H1 (cell line): Measurements from ENCODE around the gene RAB44. TPM values are rescaled to one million over a fixed set of nuclear protein-coding genes. Genes with fewer than 3 reads are reported as not detected.

ENCODE experiments used
- CTCF ChIA-PET: fragments of 300-600 bp; sonication (Branson Sonifier 250); formaldehyde crosslinking; loops from one replicate; lab custom pipeline; 2021; ENCODE audit not compliant: partially characterized antibody; lab: Charles Lee
- POLR2A ChIA-PET: fragments of 300-600 bp; sonication (Branson Sonifier 250); formaldehyde crosslinking; loops from one replicate; lab custom pipeline; 2021; ENCODE audit warnings: inconsistent platforms; ENCODE audit not compliant: partially characterized antibody; lab: Charles Lee
- DNase-seq, 2 experiments: peaks; one replicate each; pipeline versions ENCODE4 v3.0.0 to v3.0.0-alpha.2; 2010 to 2022; ENCODE audit warnings: low spot score in 2 of 2, low read depth in 1 of 2, mixed read lengths in 1 of 2
- FAIRE-seq: peaks from 2 replicates; lab custom pipeline; 2011; peaks lifted over from hg19 to GRCh38; lab: Jason Lieb, UNC
- H2AFZ ChIP-seq: 2 replicates; pipeline ENCODE4 v1.8.1; 2012; ENCODE audit warnings: low read length, inconsistent platforms
- H2AK5ac ChIP-seq: 2 replicates; pipeline ENCODE4 v1.6.1; 2013; ENCODE audit warnings: low read depth, low read length
- H2BK120ac ChIP-seq: replicated peaks from 2 replicates; pipeline ENCODE3; 2013; ENCODE audit warnings: low read depth, low read length, inconsistent platforms
- H2BK12ac ChIP-seq: 2 replicates; pipeline ENCODE4 v1.6.1; 2013; ENCODE audit warnings: low read depth, low read length
- H2BK15ac ChIP-seq: 2 replicates; pipeline ENCODE4 v1.6.1; 2013; ENCODE audit warnings: low read length
- H2BK20ac ChIP-seq: 2 replicates; pipeline ENCODE4 v1.6.1; 2013; ENCODE audit warnings: low read length
- H2BK5ac ChIP-seq: 2 replicates; pipeline ENCODE4 v1.6.1; 2013; ENCODE audit warnings: low read depth, low read length
- H3K14ac ChIP-seq: 2 replicates; pipeline ENCODE4 v1.6.1; 2013; ENCODE audit warnings: inconsistent platforms; ENCODE audit not compliant: insufficient read length
- H3K18ac ChIP-seq: 2 replicates; pipeline ENCODE4 v1.6.1; 2013; ENCODE audit warnings: low read length; ENCODE audit errors: extremely low read depth
- H3K23ac ChIP-seq: 2 replicates; pipeline ENCODE4 v1.6.1; 2013; ENCODE audit warnings: inconsistent platforms; ENCODE audit not compliant: insufficient read length
- H3K23me2 ChIP-seq: 2 replicates; pipeline ENCODE4 v1.6.1; 2013; ENCODE audit warnings: low read depth, low read length
- H3K27ac ChIP-seq: 2 replicates; pipeline ENCODE4 v1.6.1; 2011; ENCODE audit warnings: low read depth, low read length, inconsistent platforms
- H3K27me3 ChIP-seq, 4 experiments: replicated peaks in 1 of 4; 1 replicate in 1 of 4; 2 replicates in 3 of 4; pipeline versions ENCODE4 v1.6.1 to v1.8.1; 2011 to 2013; ENCODE audit warnings: low read length in 3 of 4, mild to moderate bottlenecking in 3 of 4, inconsistent platforms in 2 of 4, mixed read lengths in 2 of 4, moderate library complexity in 1 of 4; ENCODE audit not compliant: control insufficient read depth in 3 of 4, insufficient read depth in 3 of 4; ENCODE audit errors: extremely low read depth in 1 of 4
- H3K36me3 ChIP-seq, 4 experiments: 2 replicates each; pipeline versions ENCODE4 v1.6.1 to v1.8.1; 2011 to 2013; ENCODE audit warnings: mild to moderate bottlenecking in 4 of 4, low read length in 3 of 4, moderate library complexity in 2 of 4, control low read depth in 1 of 4, inconsistent platforms in 1 of 4; ENCODE audit not compliant: insufficient read depth in 4 of 4, control insufficient read depth in 2 of 4
- H3K4ac ChIP-seq: replicated peaks from 2 replicates; pipeline ENCODE3; 2013; ENCODE audit warnings: low read length, low read depth, mixed read lengths, inconsistent platforms; ENCODE audit not compliant: insufficient read length
- H3K4me1 ChIP-seq, 4 experiments: replicated peaks in 1 of 4; 1 replicate in 1 of 4; 2 replicates in 3 of 4; pipeline versions ENCODE4 v1.6.1 to v1.8.1; 2011 to 2013; ENCODE audit warnings: low read length in 3 of 4, inconsistent platforms in 2 of 4, mixed read lengths in 1 of 4; ENCODE audit not compliant: insufficient read depth in 4 of 4, control insufficient read depth in 3 of 4
- H3K4me2 ChIP-seq, 2 experiments: 2 replicates each; pipeline versions ENCODE4 v1.6.1 to v1.8.1; 2011 to 2013; ENCODE audit warnings: low read depth in 2 of 2, low read length in 2 of 2, control low read depth in 1 of 2, inconsistent platforms in 1 of 2, mild to moderate bottlenecking in 1 of 2; ENCODE audit not compliant: insufficient read depth in 1 of 2
- H3K4me3 ChIP-seq, 4 experiments: fragments of 200-600, 300-600 bp in 1 of 4; sonication (generic), shearing (Covaris generic), sonication (Bioruptor Twin) in 1 of 4; 2 replicates each; pipeline versions ENCODE4 v1.5.1 to v1.8.1; 2011 to 2016; ENCODE audit warnings: low read length in 4 of 4, low read depth in 3 of 4, control low read depth in 2 of 4, inconsistent platforms in 2 of 4, mild to moderate bottlenecking in 2 of 4, mixed read lengths in 1 of 4, moderate library complexity in 1 of 4; ENCODE audit not compliant: insufficient read depth in 2 of 4; ENCODE audit errors: extremely low read depth in 1 of 4
- H3K56ac ChIP-seq: replicated peaks from 2 replicates; pipeline ENCODE3; 2013; ENCODE audit warnings: low read depth, mild to moderate bottlenecking, mixed read lengths, low read length, inconsistent platforms; ENCODE audit not compliant: insufficient read length
- H3K79me1 ChIP-seq: 2 replicates; pipeline ENCODE4 v1.6.1; 2013; ENCODE audit warnings: low read depth, low read length, control low read depth
- H3K79me2 ChIP-seq, 2 experiments: 2 replicates each; pipeline versions ENCODE4 v1.6.1 to v1.8.1; 2012 to 2013; ENCODE audit warnings: low read length in 2 of 2, mild to moderate bottlenecking in 2 of 2, inconsistent platforms in 1 of 2; ENCODE audit not compliant: insufficient read depth in 2 of 2, control insufficient read depth in 1 of 2
- H3K9ac ChIP-seq, 4 experiments: replicated peaks in 1 of 4; 1 replicate in 1 of 4; 2 replicates in 3 of 4; pipeline versions ENCODE4 v1.6.1 to v1.8.1; 2011 to 2013; ENCODE audit warnings: low read depth in 3 of 4, low read length in 3 of 4, control low read depth in 2 of 4, mild to moderate bottlenecking in 2 of 4, moderate library complexity in 2 of 4, inconsistent platforms in 1 of 4; ENCODE audit errors: extremely low read depth in 1 of 4
- H3K9me3 ChIP-seq, 2 experiments: 2 replicates each; pipeline versions ENCODE4 v1.6.1 to v1.8.1; 2012 to 2013; ENCODE audit warnings: mild to moderate bottlenecking in 2 of 2, moderate library complexity in 2 of 2, control low read depth in 1 of 2, inconsistent platforms in 1 of 2, low read depth in 1 of 2, low read length in 1 of 2, mixed read lengths in 1 of 2; ENCODE audit not compliant: insufficient read depth in 2 of 2
- H4K20me1 ChIP-seq, 2 experiments: replicated peaks in 1 of 2; 2 replicates each; pipeline versions ENCODE3 to v1.8.1; 2011 to 2013; ENCODE audit warnings: inconsistent platforms in 2 of 2, low read length in 2 of 2, mild to moderate bottlenecking in 1 of 2; ENCODE audit not compliant: insufficient read depth in 2 of 2, control insufficient read depth in 1 of 2
- H4K5ac ChIP-seq: 2 replicates; pipeline ENCODE4 v1.6.1; 2013; ENCODE audit warnings: low read length, low read depth, mixed read lengths, inconsistent platforms; ENCODE audit not compliant: insufficient read length
- H4K8ac ChIP-seq: 2 replicates; pipeline ENCODE4 v1.8.0; 2013; ENCODE audit warnings: mild to moderate bottlenecking, moderate library complexity, low read length, inconsistent platforms; ENCODE audit not compliant: insufficient read depth; ENCODE audit errors: extremely low read depth
- H4K91ac ChIP-seq: replicated peaks from 2 replicates; pipeline ENCODE3; 2013; ENCODE audit warnings: low read length, mixed read lengths, inconsistent platforms; ENCODE audit not compliant: insufficient read length
- CHD1 ChIP-seq: IDR thresholded peaks from 2 replicates; pipeline ENCODE4 v1.6.1; 2012; ENCODE audit warnings: low read depth, low read length, improper control_type of control experiment
- GABPA ChIP-seq: IDR thresholded peaks from 2 replicates; pipeline ENCODE4 v1.6.1; 2011; ENCODE audit warnings: mild to moderate bottlenecking, low read length, moderate library complexity, borderline replicate concordance; ENCODE audit not compliant: insufficient read depth
- GTF2F1 ChIP-seq: IDR thresholded peaks from 2 replicates; pipeline ENCODE4 v1.6.1; 2012; ENCODE audit warnings: low read depth, low read length, improper control_type of control experiment, borderline replicate concordance
- HDAC2 ChIP-seq, 2 experiments: fragments of 300-600 bp in 1 of 2; sonication (generic) in 1 of 2; IDR thresholded peaks; 2 replicates each; pipeline ENCODE4 v1.6.1; 2011 to 2012; ENCODE audit warnings: low read depth in 2 of 2, low read length in 2 of 2, mild to moderate bottlenecking in 2 of 2, moderate library complexity in 2 of 2, borderline replicate concordance in 1 of 2, inconsistent platforms in 1 of 2
- JUN ChIP-seq: IDR thresholded peaks from 2 replicates; pipeline ENCODE4 v1.6.1; 2011; ENCODE audit warnings: low read depth, mild to moderate bottlenecking, improper control_type of control experiment, low read length
- POLR2AphosphoS5 ChIP-seq: IDR thresholded peaks from 2 replicates; pipeline ENCODE4 v1.6.1; 2011; ENCODE audit warnings: low read depth, low read length
- SIX5 ChIP-seq: IDR thresholded peaks from 2 replicates; pipeline ENCODE4 v1.6.1; 2011; ENCODE audit warnings: mild to moderate bottlenecking, low read depth, low read length
- SP1 ChIP-seq: IDR thresholded peaks from 2 replicates; pipeline ENCODE4 v1.6.1; 2011; ENCODE audit warnings: low read depth, low read length
- TEAD4 ChIP-seq: IDR thresholded peaks from 2 replicates; pipeline ENCODE4 v1.6.1; 2012; ENCODE audit warnings: low read depth, low read length, inconsistent platforms, mixed read lengths
- WGBS, 2 experiments: shearing (Covaris generic) in 1 of 2; methylation state at CpG; one replicate each; pipeline versions ENCODE4 v1.1.6 to v1.1.7; 2013 to 2015; ENCODE audit warnings: low lambda C conversion rate in 2 of 2, mixed read lengths in 2 of 2, inconsistent platforms in 1 of 2, low coverage in 1 of 2, missing lambda C conversion rate in 1 of 2; ENCODE audit not compliant: insufficient replicate concordance in 2 of 2, insufficient coverage in 1 of 2, insufficient read length in 1 of 2; ENCODE audit errors: extremely low coverage in 1 of 2, missing lambda C conversion rate in 1 of 2; 5-methylcytosine and 5-hydroxymethylcytosine counted together
- polyA plus RNA-seq, 7 experiments: library from polyadenylated mRNA; depleted of rRNA in 3 of 7; stranded (reverse) in 5 of 7; unstranded in 2 of 7; fragments of >200 nt in 5 of 7; fragments of 200-250 nt in 2 of 7; gene quantifications; 1 replicate in 5 of 7; 2 replicates in 1 of 7; 4 replicates in 1 of 7; pipeline versions ENCODE4 v1.2.1 to v1.2.3, GENCODE V29; 2011 to 2013; ENCODE audit warnings: missing spikeins in 2 of 7, mixed read lengths in 2 of 7
- total RNA-seq: library from RNA; stranded (reverse); fragmentation: NEBNext Ultra II Directional; extraction: Animal tissue kit (Norgen Biotek cat#: 25700); gene quantifications from 2 replicates; pipeline ENCODE4 v1.2.1, GENCODE V29; 2021
- TF ChIP-seq, protein P1 (sequence below): IDR thresholded peaks from 2 replicates; pipeline ENCODE4 v1.6.1; 2012; ENCODE audit warnings: inconsistent platforms

The RAB44 gene
- total and polyA plus RNA-seq, 2 of the 8 experiments (the other 6 are each of a cell fraction or from before 2014, with no cell fraction given): 0.02 TPM; not detected in 1

DNA sequence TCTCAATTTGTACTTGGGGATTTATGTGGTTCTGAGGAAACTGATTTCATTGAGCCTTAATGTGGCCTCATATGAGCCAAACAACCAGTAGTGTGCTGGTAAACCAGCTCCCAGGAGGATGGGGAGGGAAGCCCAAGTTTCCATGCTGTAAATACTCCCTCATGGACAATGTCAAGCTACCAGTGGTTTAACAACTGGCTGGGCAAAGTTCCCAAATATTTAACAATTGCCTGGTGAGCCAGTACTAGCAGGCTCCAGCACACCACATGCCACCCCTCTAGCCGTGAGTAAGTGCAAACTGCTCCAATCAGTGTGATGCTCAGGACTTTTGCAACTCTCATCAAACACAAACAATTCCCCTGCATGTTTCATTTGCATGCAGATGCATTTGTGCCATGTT, 38.4 kb upstream of the RAB44 start:
- H3K56ac ChIP-seq: no peak overlapping the region
- H2BK12ac ChIP-seq: no peak overlapping the region
- ChIA-PET CTCF (interaction anchor here (0.9 to 2.0 kb wide), 2 partner anchors 14 to 20 kb away, joined by 3 to 9 read pairs; partner anchors contain the start of gene CDKN1A), POLR2A (interaction anchor here (1.0 to 2.0 kb wide), 4 partner anchors 9 to 19 kb away, joined by 3 to 5 read pairs (median 4); partner anchors contain the start of gene CDKN1A)
- H3K14ac ChIP-seq: no peak overlapping the region
- H4K91ac ChIP-seq: no peak overlapping the region
- no peak overlapping the region for H2BK120ac ChIP-seq
- no peaks in the 10 kb centered on the region for H3K9me3 ChIP-seq
- FAIRE-seq (no peak), DNase-seq (no peak)
- H3K36me3 ChIP-seq: no peaks in the 10 kb centered on the region
- no peak overlapping the region for H3K4me3 ChIP-seq
- peaks cover 0 to 4% (median 0%) of the 10 kb centered on the region in 4 experiments; a peak in 2 of 7 replicates for H3K27me3 ChIP-seq
- H3K9ac ChIP-seq: no peak overlapping the region
- no peak overlapping the region for H3K4ac ChIP-seq
- H3K23ac ChIP-seq: no peak overlapping the region
- H2BK5ac ChIP-seq: no peak overlapping the region
- no peak overlapping the region for H4K5ac ChIP-seq
- peaks cover 7% of the 10 kb centered on the region; the same call in 1 of the 2 replicates for H3K23me2 ChIP-seq
- H2AK5ac ChIP-seq: no peak overlapping the region
- no peak overlapping the region for H3K18ac ChIP-seq
- peaks cover 0 to 2% of the 10 kb centered on the region in 2 experiments for H4K20me1 ChIP-seq
- H2BK15ac ChIP-seq: no peak overlapping the region
- no peak overlapping the region for H2AFZ ChIP-seq
- H3K4me1 ChIP-seq: peaks cover 5 to 12% (median 7%) of the 10 kb centered on the region in 4 experiments
- no peak overlapping the region for H3K4me2 ChIP-seq
- H4K8ac ChIP-seq: no peak overlapping the region
- WGBS, 2 experiments: 85% methylated on average over 1 of the region's 1 CpG; no CpG with 5 or more reads in 1 of the 2 experiments
- H2BK20ac ChIP-seq: no peak overlapping the region
- no peaks in the 10 kb centered on the region for H3K79me1 ChIP-seq
- H3K79me2 ChIP-seq: no peaks in the 10 kb centered on the region
- H3K27ac ChIP-seq: no peak overlapping the region
- TF ChIP-seq TEAD4 (no peak), CHD1 (no peak), SP1 (no peak), GTF2F1 (no peak), GABPA (no peak), POLR2AphosphoS5 (no peak), HDAC2 (IDR thresholded peaks at IDR 0.05; ENCODE audit: borderline replicate concordance in 1 of 2, low read depth in 2 of 2, low read length in 2 of 2) (no peak), JUN (no peak), SIX5 (no peak)
- TF ChIP-seq, protein P1, sequence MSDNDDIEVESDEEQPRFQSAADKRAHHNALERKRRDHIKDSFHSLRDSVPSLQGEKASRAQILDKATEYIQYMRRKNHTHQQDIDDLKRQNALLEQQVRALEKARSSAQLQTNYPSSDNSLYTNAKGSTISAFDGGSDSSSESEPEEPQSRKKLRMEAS: no peak
